Heart left ventricle (tissue), 13 donors: Measurements from ENCODE around the gene ADAMTS1.
A peak's percentile ranks its signal among the peaks of the same experiment; 100 is the strongest.

Experiments used
- POLR2A ChIP-seq, 2 donors: fragments of 450-650 bp; IDR thresholded peaks; one replicate each; pipeline ENCODE4 v1.6.1; 2017; ENCODE audit warnings: antibody characterized with exemption in 2 of 2, mild to moderate bottlenecking in 2 of 2, moderate library complexity in 2 of 2
- TF ChIP-seq, protein P1 (sequence below), 12 donors: fragments of 200-600 bp; sonication (generic) in 4 of 12; IDR thresholded peaks; one replicate each; pipeline versions ENCODE4 v1.5.0 to v1.8.0; 2018 to 2022; ENCODE audit warnings: antibody characterized with exemption in 12 of 12, mild to moderate bottlenecking in 5 of 12
- donor health status: ischemic (EF 13 %, LVEDD 7.1; RV severe dilation, severe dysfunction).
- donor health status: DM: no; HTN: yes; CAD: no.
- donor health status: DM: no; HTN: no; CAD: no.
- donor health status: ischemic (EF 25% LVEDD 6.9; RV normal size, moderate dysfunction).
- donor health status: ischemic (EF 25% LVEDD 5.7; RV mildly dilated, moderate dysfunction).
- donor health status: ischemic (EF 35%, LVEDD 5.7; RV mildly dilated, moderate dysfunction).
- donor health status: nonischemic (EF 11% LVEDD 7.7; RV severe dilation, severe dysfunction).
- donor health status: DM: yes; HTN: yes; CAD: no.
- donor health status: PGD.
- donor health status: ischemic (EF 29% LVEDD 5.4; RV normal size, mild dysfunction).
- donor health status: nonischemic (EF 23%, LVEDD 6.1; RV moderate dilation, normal function).

DNA sequence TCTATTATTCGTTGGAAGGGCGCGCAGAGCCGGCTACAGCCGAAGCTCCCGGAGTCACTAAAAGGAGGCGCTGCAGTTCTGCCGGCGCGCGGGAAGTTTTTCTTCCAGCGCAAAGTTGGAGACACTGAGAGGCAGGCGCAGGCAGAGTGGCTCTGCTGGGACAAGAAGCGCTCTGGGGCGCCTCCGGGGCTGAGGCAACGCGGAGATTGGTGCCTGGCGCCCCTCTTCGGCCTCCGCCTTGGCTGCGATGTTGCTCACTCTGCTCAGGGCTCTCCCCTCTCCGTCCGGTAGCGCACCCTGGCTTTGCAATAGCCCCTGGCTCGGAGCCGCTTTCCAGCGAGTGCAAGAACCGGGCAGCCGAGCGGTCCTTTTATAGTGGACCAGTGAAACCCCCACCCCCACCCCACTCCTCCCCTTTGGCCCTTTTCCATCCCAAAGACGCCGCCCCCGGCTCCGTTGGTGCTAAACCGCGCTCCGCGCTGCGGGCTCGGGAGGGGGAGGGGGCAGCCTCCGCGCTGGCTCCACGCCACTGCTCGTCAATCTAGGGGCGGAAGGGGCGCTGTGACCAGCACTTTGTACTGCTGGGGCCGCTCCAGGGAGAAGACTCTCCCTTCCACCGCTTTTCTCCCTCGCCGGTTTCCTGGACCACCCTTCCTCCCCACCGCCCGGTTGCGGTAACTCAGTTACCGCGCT lies at the start of gene ADAMTS1:
- peak; percentile 48 to 98 for TF ChIP-seq POLR2A (IDR thresholded peaks at IDR 0.05)
- TF ChIP-seq, protein P1, sequence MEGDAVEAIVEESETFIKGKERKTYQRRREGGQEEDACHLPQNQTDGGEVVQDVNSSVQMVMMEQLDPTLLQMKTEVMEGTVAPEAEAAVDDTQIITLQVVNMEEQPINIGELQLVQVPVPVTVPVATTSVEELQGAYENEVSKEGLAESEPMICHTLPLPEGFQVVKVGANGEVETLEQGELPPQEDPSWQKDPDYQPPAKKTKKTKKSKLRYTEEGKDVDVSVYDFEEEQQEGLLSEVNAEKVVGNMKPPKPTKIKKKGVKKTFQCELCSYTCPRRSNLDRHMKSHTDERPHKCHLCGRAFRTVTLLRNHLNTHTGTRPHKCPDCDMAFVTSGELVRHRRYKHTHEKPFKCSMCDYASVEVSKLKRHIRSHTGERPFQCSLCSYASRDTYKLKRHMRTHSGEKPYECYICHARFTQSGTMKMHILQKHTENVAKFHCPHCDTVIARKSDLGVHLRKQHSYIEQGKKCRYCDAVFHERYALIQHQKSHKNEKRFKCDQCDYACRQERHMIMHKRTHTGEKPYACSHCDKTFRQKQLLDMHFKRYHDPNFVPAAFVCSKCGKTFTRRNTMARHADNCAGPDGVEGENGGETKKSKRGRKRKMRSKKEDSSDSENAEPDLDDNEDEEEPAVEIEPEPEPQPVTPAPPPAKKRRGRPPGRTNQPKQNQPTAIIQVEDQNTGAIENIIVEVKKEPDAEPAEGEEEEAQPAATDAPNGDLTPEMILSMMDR (IDR thresholded peaks at IDR 0.05) = peak in 7 of 12 donors; percentile 9 to 47 (median 30)
